DMS114 treated with DMSO at 0.1 percent for 48 hours (cell line): ENCODE measurements around the gene SYTL3.
"Not testable (repeated sequence)": the region's sequence is repeated elsewhere in the genome, so short reads cannot be mapped to it uniquely, and the experiment has no call there.

ENCODE experiments used
- DNase-seq: peaks from one replicate; lab custom pipeline; 2025; ENCODE audit not compliant: unreplicated experiment; lab: John Stamatoyannopoulos, UW

SYTL3 gene

GRCh38 chr6:158638324-158638854, 11.5 kb upstream of the SYTL3 start:
- DNase-seq = no peak

- no peak for DNase-seq
Measured at GRCh38 chr6:158639056-158639455, 10.8 kb upstream of the SYTL3 start.

GRCh38 chr6:158640519-158640918, 9.3 kb upstream of the SYTL3 start:
- DNase-seq = no peak

- no peak for DNase-seq
Measured at GRCh38 chr6:158642097-158642601, 7.7 kb upstream of the SYTL3 start.

- DNase-seq = no peak
Measured at GRCh38 chr6:158643836-158644230, 6.0 kb upstream of the SYTL3 start.

GRCh38 chr6:158644231-158645063, 5.4 kb upstream of the SYTL3 start, which contains the start of gene DYNLT1:
TSS of gene DYNLT1 (minus strand) at chr6:158644743. CDS start at chr6:158644708, 35 bp downstream.
- DNase-seq = peak; percentile 71

- DNase-seq = no peak
Measured at GRCh38 chr6:158645064-158646022, 4.5 kb upstream of the SYTL3 start.

- no peak for DNase-seq
Measured at GRCh38 chr6:158646023-158646910, 3.6 kb upstream of the SYTL3 start.

- no peak for DNase-seq
Measured at GRCh38 chr6:158647501-158647900, 2.4 kb upstream of the SYTL3 start.

GRCh38 chr6:158648682-158649131, 1.1 kb upstream of the SYTL3 start:
- DNase-seq = no peak

- DNase-seq = not testable (repeated sequence)
Measured at GRCh38 chr6:158651981-158652737, 2.3 kb downstream of the SYTL3 start.

GRCh38 chr6:158653577-158654354, 3.9 kb downstream of the SYTL3 start:
- no peak for DNase-seq

GRCh38 chr6:158654498-158654897, 4.6 kb downstream of the SYTL3 start:
- DNase-seq = no peak

- no peak for DNase-seq
Measured at GRCh38 chr6:158654960-158655489, 5.2 kb downstream of the SYTL3 start.

GRCh38 chr6:158655569-158656450, 6.0 kb downstream of the SYTL3 start:
- no peak for DNase-seq

- not testable (repeated sequence) for DNase-seq
Measured at GRCh38 chr6:158656986-158657385, 7.1 kb downstream of the SYTL3 start.

GRCh38 chr6:158660333-158660754, 10.5 kb downstream of the SYTL3 start:
- no peak for DNase-seq
